Smooth muscle cell (in vitro differentiated cells): Measurements from ENCODE around the gene CDKL2. TPM values are rescaled to one million over a fixed set of nuclear protein-coding genes. Genes with fewer than 3 reads are reported as not detected.
"Not testable (repeated sequence)": the region's sequence is repeated elsewhere in the genome, so short reads cannot be mapped to it uniquely, and the experiment has no call there.

Experiments used
- DNase-seq: peaks from one replicate; lab custom pipeline; 2025; ENCODE audit not compliant: unreplicated experiment; lab: John Stamatoyannopoulos, UW
- H2AFZ ChIP-seq: fragments of 200-600 bp; sonication (generic); 2 replicates; pipeline ENCODE4 v1.6.0; 2016; ENCODE audit warnings: antibody characterized with exemption, low read depth, mild to moderate bottlenecking
- H3F3A ChIP-seq: fragments of 200-600 bp; sonication (generic); 2 replicates; pipeline ENCODE4 v1.6.0; 2017; ENCODE audit warnings: antibody characterized with exemption, low read depth
- H3K27ac ChIP-seq: fragments of 200-600 bp; sonication (generic); 2 replicates; pipeline ENCODE4 v1.5.1; 2016; ENCODE audit warnings: low read depth, mild to moderate bottlenecking
- H3K27me3 ChIP-seq: fragments of 200-600 bp; sonication (generic); 2 replicates; pipeline ENCODE4 v1.6.1; 2016; ENCODE audit warnings: low read depth, mild to moderate bottlenecking
- H3K36me3 ChIP-seq: fragments of 200-600 bp; sonication (generic); 2 replicates; pipeline ENCODE4 v1.5.1; 2016; ENCODE audit warnings: low read depth
- H3K4me1 ChIP-seq: fragments of 200-600 bp; sonication (generic); 2 replicates; pipeline ENCODE4 v1.5.1; 2016; ENCODE audit warnings: low read depth
- H3K4me2 ChIP-seq: fragments of 200-600 bp; sonication (generic); 2 replicates; pipeline ENCODE4 v1.6.0; 2016; ENCODE audit warnings: mild to moderate bottlenecking
- H3K4me3 ChIP-seq: fragments of 200-600 bp; sonication (generic); 2 replicates; pipeline ENCODE4 v1.5.1; 2016; ENCODE audit warnings: mild to moderate bottlenecking
- H3K79me2 ChIP-seq: fragments of 200-600 bp; sonication (generic); 2 replicates; pipeline ENCODE4 v1.6.0; 2016; ENCODE audit warnings: low read depth, mild to moderate bottlenecking
- H3K9ac ChIP-seq: fragments of 200-600 bp; sonication (generic); 2 replicates; pipeline ENCODE4 v1.6.0; 2016; ENCODE audit warnings: low read depth
- H3K9me3 ChIP-seq: fragments of 200-600 bp; sonication (generic); replicated peaks from 2 replicates; pipeline ENCODE4 v1.5.1; 2016; ENCODE audit warnings: low read depth
- H4K20me1 ChIP-seq: fragments of 200-600 bp; sonication (generic); 2 replicates; pipeline ENCODE4 v1.6.0; 2016; ENCODE audit warnings: low read depth
- CTCF ChIP-seq: fragments of 200-600 bp; sonication (generic); IDR thresholded peaks from 2 replicates; pipeline ENCODE4 v1.5.1; 2017; ENCODE audit warnings: borderline replicate concordance, mild to moderate bottlenecking, antibody characterized with exemption; ENCODE audit not compliant: insufficient read depth, poor library complexity, severe bottlenecking
- WGBS: methylation state at CpG from one replicate; pipeline ENCODE4 v1.1.7; 2016; ENCODE audit warnings: low lambda C conversion rate; 5-methylcytosine and 5-hydroxymethylcytosine counted together
- polyA plus RNA-seq: library from polyadenylated mRNA; unstranded; fragments of >200 nt; fragmentation: Nextera tagmentation; extraction: Ambion mirVana; gene quantifications from 2 replicates; pipeline ENCODE4 v1.2.1, GENCODE V29; 2016
- total RNA-seq: library from RNA; depleted of rRNA; stranded (reverse); fragments of >200 nt; gene quantifications from 2 replicates; pipeline ENCODE4 v1.2.3, GENCODE V29; 2014

CDKL2 gene
- total and polyA plus RNA-seq, 2 experiments from 2014 or later = 0.58 to 1.4 TPM

- DNase-seq = no peak
- Histone ChIP-seq H3K9me3 (no peaks in the 10 kb centered on the region), H3K27me3 (no peaks in the 10 kb centered on the region), H3F3A (no peaks in the 10 kb centered on the region), H3K9ac (peak overlapping the region; percentile 94), H4K20me1 (peaks cover 55% of the 10 kb centered on the region), H3K4me2 (peak overlapping the region; percentile 96), H3K4me1 (peaks cover 29% of the 10 kb centered on the region), H3K36me3 (no peaks in the 10 kb centered on the region), H3K4me3 (peak overlapping the region; percentile 87), H3K27ac (no peak overlapping the region), H3K79me2 (peaks cover 62% of the 10 kb centered on the region), H2AFZ (peak overlapping the region; percentile 85)
- WGBS = 3% methylated on average over 10 of the region's 10 CpGs
- TF ChIP-seq CTCF = no peak
Measured at GRCh38 chr4:75671802-75672421, 41.6 kb upstream of the CDKL2 start.

GRCh38 chr4:75668596-75668995 lies 38.3 kb upstream of the CDKL2 start:
- H3K4me2 ChIP-seq = no peak overlapping the region
- no peaks in the 10 kb centered on the region for H3K36me3 ChIP-seq
- no peaks in the 10 kb centered on the region for H3F3A ChIP-seq
- H3K27ac ChIP-seq = no peak overlapping the region
- H3K9ac ChIP-seq = no peak overlapping the region
- no peak overlapping the region for H2AFZ ChIP-seq
- H3K27me3 ChIP-seq = no peaks in the 10 kb centered on the region
- no peak overlapping the region for H3K4me3 ChIP-seq
- DNase-seq = no peak
- peaks cover 95% of the 10 kb centered on the region for H3K79me2 ChIP-seq
- TF ChIP-seq CTCF = no peak
- H3K4me1 ChIP-seq = peaks cover 28% of the 10 kb centered on the region
- H4K20me1 ChIP-seq = peaks cover 88% of the 10 kb centered on the region
- no peaks in the 10 kb centered on the region for H3K9me3 ChIP-seq

GRCh38 chr4:75667636-75668035 lies 37.3 kb upstream of the CDKL2 start:
- not testable (repeated sequence) for H3K27me3 ChIP-seq, H3K9ac ChIP-seq, H3F3A ChIP-seq, H3K36me3 ChIP-seq, H3K4me2 ChIP-seq, H3K4me3 ChIP-seq, DNase-seq, H3K9me3 ChIP-seq, H3K27ac ChIP-seq, H2AFZ ChIP-seq
- 96% methylated on average over 7 of the region's 7 CpGs for WGBS
- peaks cover 28% of the 10 kb centered on the region for H3K4me1 ChIP-seq
- H4K20me1 ChIP-seq = peaks cover 98% of the 10 kb centered on the region
- H3K79me2 ChIP-seq = peaks cover 100% of the 10 kb centered on the region

DNA sequence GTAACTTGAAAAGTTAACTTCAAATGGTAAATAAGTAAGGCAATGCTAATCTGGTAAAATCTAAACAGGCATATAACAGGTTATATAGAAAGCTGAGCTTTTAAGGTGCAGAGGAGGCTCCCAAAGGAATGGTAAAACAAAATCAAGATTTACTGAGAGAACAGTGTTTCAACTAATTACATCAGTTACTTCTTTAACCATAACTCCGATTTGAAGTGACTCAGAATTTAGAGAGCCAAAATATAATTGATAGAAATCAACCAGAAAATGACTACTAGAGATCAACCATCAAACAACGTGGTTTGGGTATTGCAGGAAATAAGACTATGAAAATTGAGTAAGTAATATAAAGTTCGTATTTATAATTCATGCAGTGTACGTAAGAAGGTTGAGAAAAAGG lies 36.0 kb upstream of the CDKL2 start:
- Histone ChIP-seq H3K4me3 (no peak overlapping the region), H3F3A (no peaks in the 10 kb centered on the region), H3K27ac (no peak overlapping the region), H3K79me2 (peaks cover 97% of the 10 kb centered on the region), H4K20me1 (peaks cover 99% of the 10 kb centered on the region), H2AFZ (no peak overlapping the region), H3K4me1 (peaks cover 20% of the 10 kb centered on the region), H3K4me2 (no peak overlapping the region), H3K9me3 (no peaks in the 10 kb centered on the region), H3K36me3 (no peaks in the 10 kb centered on the region), H3K9ac (no peak overlapping the region), H3K27me3 (no peaks in the 10 kb centered on the region)
- 91% methylated on average over 4 of the region's 4 CpGs for WGBS
- DNase-seq = no peak
- TF ChIP-seq CTCF = no peak

DNA sequence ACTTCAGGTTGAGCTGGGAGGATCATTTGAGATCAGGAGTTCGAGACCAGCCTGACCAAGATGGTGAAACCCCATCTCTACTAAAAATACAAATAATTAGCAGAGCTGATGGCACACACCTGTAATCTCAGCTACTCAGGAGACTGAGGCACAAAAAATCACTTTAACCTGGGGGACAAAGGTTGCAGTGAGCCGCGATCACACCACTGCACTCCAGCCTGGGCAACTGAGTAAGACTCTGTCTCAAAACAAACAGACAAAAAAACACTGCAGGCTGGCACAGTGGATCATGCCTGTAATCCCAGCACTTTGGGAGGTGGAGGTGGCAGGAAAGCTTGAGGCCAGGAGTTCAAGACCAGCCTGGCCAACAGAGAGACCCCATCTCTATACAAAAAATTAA lies 34.3 kb upstream of the CDKL2 start:
- Histone ChIP-seq H3K79me2 (peaks cover 94% of the 10 kb centered on the region), H4K20me1 (peaks cover 99% of the 10 kb centered on the region)
- H3K4me3 ChIP-seq, H3K4me2 ChIP-seq, H3K27me3 ChIP-seq, H3K9me3 ChIP-seq, H3F3A ChIP-seq, H3K27ac ChIP-seq, H3K4me1 ChIP-seq, H3K9ac ChIP-seq, H2AFZ ChIP-seq, DNase-seq, H3K36me3 ChIP-seq: not testable (repeated sequence)
- WGBS = 100% methylated on average over 3 of the region's 3 CpGs
